GM04504 (cell line): ENCODE data around the gene ZBTB3.
"Not testable (repeated sequence)": the region's sequence is repeated elsewhere in the genome, so short reads cannot be mapped to it uniquely, and the experiment has no call there.

ENCODE experiments used
- DNase-seq: peaks from one replicate; pipeline ENCODE4 v3.0.0-alpha.2; 2012; ENCODE audit warnings: low read depth

ZBTB3 gene

DNA sequence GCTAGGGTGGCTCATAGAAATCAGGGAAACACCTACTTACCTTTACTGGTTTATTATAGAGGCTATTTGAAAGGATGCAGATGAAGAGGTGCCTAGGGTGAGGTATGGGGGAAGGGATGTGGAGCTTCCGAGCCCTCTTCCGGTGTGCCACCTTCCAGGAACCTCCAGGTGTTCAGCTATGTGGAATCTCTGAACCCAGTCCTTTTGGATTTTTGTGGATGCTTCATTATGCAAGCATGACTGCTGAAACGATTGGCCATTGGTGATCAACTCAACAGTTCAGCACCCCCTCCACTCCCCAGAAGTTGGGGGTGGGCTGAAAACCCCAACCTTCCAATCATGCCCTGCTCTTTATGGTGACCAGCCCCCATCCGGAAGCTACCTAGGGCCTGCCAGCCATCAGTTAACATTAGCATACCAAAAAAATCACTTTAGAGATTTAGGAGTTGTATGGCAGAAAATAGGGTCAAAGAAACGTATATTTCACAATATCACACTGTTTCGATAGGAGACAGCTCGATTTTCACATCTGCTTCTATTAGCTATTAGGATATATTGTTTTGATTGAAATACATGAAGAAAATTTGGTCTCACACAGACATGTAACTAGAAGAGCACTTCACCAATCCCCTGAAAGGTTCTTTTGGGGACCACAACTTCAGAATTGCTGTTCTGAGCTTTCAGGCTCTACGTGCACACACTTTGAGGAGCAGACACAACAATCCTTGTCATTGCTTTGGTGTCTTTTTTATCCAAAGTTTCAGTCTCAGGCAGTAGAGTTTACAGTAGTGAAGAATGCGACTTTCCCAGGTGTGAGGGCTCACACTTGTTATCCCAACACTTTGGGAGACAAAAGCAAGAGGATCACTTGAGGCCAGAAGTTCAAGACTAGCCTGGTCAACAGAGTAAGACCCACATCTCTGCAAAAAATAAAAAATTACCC, 4.2 kb upstream of the ZBTB3 start:
- DNase-seq: no peak

- no peak for DNase-seq
Observed at GRCh38 chr11:62755086-62755615, 1.2 kb upstream of the ZBTB3 start.

DNA sequence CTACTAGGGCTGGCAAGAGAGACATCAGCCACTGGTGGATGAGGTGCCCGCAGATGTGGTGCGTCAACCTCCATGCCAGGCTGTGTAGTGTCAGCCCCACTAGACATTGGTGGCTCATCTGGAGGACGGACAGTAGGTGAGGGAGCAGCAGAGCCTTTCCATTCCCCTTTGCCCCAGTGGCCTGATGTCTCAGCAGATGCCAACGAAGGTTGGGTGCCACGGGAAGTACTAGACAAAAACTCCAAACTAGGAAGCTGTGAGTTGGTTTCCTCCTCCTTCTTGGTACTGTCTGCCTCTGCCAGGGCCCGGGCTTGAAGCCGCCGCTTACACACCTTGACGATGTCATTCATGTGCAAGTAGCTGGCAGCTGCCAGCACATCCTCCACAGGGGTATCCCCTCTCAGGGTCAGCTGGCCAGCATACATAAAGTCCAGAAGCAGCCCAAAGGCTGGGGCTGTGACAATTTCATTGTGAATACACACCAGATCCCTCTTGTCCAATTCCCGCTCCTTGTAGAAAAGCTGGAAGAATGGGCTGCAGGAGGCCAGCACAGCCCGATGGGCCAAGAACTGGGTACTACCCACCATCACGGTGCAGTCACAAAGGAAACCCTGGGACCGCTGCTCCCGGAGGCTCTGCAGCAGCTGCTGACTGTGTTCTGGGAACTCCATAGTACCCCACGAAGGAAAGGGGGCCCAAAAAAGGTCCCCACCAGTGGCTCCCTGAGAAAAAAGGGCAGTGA, 795 bp downstream of the ZBTB3 start:
- no peak for DNase-seq

DNA sequence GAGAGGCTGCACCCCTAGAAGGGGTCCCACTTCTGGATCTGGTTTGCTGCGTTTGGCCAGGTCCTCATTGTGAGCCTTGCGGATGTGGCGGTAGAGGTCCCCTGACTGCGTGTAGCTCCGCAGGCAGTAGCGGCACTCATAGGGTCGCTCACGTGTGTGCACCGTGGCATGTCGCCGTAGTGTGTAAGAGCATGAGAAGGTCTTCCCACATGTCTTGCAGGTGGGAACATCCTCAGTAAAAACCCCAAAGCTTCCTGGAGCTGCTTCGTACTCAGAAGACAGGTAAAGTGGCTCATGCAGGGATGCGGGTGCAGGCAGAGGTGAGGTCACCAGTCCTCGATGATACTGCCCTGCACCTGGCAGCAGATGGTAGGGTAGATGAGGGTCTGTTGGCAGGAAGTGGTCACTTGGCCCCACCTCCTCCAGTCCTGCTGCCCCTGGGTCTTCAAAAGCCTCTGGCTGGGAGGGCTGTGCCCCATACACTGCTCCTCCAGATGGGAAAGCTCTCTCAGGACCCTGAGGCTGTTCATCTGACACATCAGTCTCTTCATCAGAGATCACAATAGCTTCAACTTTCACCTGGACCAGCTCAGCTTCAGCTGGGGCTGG, 1.7 kb downstream of the ZBTB3 start:
- DNase-seq: no peak

DNA sequence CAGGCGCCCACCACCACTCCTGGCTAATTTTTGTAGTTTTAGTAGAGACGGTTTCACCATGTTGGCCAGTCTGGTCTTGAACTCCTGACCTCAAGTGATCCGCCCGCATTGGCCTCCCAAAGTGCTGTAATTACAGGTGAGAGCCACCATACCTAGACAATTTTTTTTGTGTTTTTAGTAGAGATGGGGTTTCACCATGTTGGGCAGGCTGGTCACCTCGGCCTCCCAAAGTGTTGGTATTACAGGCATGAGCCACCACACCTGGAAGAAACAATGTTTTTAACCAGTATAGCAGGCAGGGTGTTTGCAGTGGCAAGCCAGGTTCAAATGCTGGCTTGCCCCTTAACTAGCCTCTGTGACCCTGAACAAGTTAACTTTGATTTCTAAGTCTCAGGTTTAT, 4.0 kb downstream of the ZBTB3 start:
- DNase-seq: not testable (repeated sequence)

GRCh38 chr11:62747475-62748160, 6.3 kb downstream of the ZBTB3 start:
- DNase-seq: no peak

DNA sequence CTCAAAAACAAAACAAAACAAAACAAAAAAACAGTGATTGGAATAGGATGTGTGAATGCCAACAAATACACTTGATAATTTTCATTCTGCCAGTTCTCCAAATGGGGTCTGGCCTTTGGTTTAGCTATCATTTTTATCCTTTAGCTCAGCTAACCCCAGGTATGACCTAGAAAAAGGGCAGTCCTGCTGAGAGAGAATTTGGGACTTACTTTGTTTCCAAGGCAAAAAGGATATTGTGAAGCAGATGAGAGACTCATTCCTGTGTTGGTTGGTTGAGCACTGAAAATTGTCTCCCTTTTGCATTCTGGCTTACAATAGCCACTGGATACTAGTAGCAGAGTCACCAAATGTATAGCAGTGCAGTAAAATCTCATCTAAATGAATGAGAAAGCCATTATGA, 16.8 kb downstream of the ZBTB3 start:
- DNase-seq: no peak

DNA sequence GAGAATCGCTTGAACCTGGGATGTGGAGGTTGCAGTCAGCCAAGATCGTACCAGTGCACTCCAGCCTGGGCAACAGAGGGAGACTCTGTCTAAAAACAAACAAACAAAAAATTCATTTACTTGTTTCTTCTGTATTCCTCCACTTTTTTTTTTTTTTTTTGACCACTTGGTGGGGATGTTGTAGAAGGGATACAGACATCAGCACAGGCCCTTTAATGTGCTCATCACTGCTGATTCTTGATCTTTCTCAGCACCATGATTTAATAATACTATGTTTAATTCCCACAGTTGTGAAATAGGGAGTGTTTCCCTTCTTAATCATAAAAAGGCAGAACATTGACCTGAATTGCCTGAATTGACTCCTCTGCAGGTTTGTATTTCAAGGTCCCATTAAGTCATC, 21.1 kb downstream of the ZBTB3 start:
- no peak for DNase-seq

DNA sequence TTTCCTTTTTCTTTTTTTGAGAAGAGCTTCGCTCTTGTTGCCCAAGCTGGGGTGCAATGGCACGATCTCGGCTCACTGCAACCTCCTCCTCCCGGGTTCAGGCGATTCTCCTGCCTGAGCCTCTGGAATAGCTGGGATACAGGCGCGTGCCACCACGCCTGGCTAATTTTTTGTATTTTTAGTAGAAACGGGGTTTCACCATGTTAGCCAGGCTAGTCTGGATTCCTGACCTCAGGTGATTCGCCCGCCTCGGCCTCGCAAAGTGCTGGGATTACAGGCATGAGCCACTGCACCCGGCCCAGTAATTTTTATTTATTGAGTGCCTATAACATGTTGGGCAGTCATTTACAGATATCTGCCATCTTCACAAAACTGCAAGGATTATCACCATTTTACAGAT, 23.9 kb downstream of the ZBTB3 start:
- not testable (repeated sequence) for DNase-seq

GRCh38 chr11:62728171-62728988, 25.6 kb downstream of the ZBTB3 start, which contains the start of gene TTC9C:
TTC9C (plus strand) TSS chr11:62728486; CDS start chr11:62728849, 363 bp downstream.
- peak; percentile 74 for DNase-seq

GRCh38 chr11:62727872-62728170, 26.1 kb downstream of the ZBTB3 start:
- peak; percentile 97 for DNase-seq

DNA sequence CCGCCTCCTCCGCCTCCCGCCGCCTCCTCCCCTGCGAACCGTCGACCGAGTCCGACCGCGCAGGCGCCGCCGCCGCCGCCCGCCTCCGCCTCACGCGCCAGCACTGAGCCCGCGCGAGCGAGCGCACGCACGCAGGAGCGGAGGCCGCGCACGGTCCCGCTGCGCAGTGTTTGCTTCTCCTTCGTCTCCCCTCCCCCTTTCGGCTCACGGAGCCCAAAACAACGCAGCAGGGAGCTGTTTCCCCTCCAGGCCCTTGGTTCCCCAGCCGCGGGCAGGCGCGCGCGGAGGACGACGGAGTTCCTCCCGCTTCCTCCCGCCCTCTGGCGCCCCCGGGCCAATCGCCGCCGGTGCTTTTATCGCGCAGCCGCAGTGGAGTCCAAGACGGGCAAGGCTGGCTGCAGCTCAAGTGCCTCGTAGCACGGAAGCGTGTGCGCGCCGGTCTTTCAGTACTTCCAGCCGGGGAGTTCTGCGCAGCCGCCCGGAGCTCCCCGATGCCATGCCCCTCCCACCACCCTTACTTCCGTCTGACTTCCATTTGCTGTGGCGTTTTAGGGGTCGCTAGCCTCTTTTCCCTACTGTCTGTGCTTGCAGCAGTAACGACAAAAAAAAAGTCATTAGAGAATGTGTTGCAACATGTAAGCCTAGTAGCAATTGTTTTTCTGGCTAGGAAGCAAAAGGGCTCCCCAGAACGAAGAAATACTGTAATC, 26.6 kb downstream of the ZBTB3 start, which contains the start of gene HNRNPUL2:
Gene HNRNPUL2 (minus strand): TSS at position 293 of the 707 bp plus-strand sequence. CDS start 301 bp downstream, outside the sequence.
- DNase-seq: peak; percentile 98

DNA sequence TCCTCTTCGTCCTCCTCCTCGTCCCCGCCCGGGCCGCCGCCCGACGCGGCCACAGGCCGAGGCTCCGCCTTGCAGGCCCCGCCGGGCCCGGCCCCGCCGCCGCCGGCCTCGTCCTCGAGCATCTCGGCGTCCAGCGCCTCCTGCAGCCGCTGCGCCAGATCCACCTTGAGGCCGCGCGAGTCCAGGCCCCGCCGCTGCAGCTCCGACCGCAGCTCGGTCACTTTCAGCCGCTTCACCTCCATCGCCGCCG, 27.1 kb downstream of the ZBTB3 start:
- no peak for DNase-seq

DNA sequence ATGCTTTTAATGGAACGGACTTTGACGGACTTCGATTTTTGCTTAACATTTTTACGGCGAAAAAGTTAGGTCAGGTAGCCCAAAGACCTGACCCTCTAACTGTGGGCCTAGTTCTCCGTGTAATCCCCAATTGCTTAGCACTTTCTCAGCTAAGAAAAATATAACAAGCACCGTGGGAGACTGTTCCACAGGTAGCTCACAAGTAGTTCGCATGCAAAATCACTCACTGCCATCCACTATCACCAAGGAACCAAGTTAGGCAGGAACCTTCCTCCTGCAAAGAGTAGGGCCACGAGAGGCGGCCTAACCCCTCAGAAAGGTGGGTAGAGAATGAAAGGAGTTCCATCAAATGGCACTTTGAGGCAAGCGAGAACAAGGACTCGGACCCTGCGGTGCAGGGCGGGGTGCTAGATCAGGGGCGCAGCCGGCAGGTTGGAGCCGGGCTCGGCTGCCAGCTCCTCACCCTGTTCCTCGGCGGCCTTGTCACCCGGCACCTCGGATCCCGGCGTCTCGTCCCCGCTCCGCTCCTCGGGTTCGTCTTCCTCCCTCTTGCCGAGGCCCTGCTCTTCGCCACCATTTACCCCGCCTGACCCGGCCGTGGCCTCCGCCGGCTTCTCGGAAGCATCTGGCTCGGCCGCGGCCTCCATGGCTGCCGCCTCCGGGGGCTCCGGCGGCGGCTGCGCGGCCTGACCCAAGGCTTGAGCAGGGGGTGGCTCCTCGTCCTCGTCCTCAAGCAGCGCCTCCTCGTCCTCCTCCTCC, 27.6 kb downstream of the ZBTB3 start:
- no peak for DNase-seq

DNA sequence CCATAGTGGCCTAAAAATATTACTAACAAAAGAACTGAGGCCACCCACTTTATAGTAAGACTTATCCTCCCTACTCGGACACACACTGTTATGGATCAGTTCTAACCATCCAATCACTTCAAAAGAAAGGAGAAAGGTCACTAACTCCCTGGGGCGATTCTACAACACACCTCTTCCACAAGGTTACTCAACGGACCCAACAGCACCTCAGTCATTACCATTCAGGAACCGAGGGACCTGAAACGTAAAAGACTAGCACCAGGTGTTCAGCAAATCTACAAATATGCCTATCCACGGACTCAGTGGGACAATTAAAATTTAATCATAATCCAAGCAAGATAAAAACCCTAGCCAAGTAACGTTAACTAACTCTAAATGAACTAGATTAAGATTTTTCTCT, 28.3 kb downstream of the ZBTB3 start:
- no peak for DNase-seq

- DNase-seq: no peak
Observed at GRCh38 chr11:62724171-62724570, 29.8 kb downstream of the ZBTB3 start.

DNA sequence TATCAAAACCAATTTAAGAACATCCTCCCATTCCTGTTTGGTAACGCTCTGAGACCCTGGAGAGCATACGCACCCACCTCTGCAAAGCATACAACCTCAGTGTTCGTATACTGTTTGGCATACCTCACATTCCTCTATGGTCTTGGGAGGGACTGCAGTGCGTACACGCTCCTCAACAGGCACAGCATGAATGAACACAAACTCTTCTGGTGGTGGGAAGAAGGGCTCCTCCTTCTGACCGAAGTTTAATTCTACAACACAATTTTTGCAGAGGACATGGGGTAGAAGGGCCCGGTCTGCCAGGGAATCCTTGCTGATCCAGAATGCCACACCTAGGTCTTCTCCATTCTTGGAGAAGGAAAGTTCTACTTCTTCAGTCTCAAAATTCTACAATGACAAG, 32.0 kb downstream of the ZBTB3 start:
- no peak for DNase-seq

- DNase-seq: no peak
Observed at GRCh38 chr11:62719302-62719978, 34.5 kb downstream of the ZBTB3 start.

- no peak for DNase-seq
Observed at GRCh38 chr11:62716816-62717215, 37.1 kb downstream of the ZBTB3 start.
